Testis (tissue), 2 donors: Measurements from ENCODE around the gene DENND6B.

ENCODE experiments used
- POLR2A ChIP-seq: fragments of 450-650 bp; IDR thresholded peaks from one replicate; pipeline ENCODE4 v1.6.1; 2017; ENCODE audit warnings: antibody characterized with exemption, mild to moderate bottlenecking, moderate library complexity
- TF ChIP-seq, protein P1 (sequence below), 3 experiments: fragments of 450-650 bp in 2 of 3; fragments of 200-600 bp in 1 of 3; sonication (generic) in 1 of 3; IDR thresholded peaks; one replicate each; pipeline ENCODE4 v1.5.1; 2016 to 2019; ENCODE audit warnings: antibody characterized with exemption in 3 of 3, mild to moderate bottlenecking in 2 of 3, moderate library complexity in 1 of 3

DNA sequence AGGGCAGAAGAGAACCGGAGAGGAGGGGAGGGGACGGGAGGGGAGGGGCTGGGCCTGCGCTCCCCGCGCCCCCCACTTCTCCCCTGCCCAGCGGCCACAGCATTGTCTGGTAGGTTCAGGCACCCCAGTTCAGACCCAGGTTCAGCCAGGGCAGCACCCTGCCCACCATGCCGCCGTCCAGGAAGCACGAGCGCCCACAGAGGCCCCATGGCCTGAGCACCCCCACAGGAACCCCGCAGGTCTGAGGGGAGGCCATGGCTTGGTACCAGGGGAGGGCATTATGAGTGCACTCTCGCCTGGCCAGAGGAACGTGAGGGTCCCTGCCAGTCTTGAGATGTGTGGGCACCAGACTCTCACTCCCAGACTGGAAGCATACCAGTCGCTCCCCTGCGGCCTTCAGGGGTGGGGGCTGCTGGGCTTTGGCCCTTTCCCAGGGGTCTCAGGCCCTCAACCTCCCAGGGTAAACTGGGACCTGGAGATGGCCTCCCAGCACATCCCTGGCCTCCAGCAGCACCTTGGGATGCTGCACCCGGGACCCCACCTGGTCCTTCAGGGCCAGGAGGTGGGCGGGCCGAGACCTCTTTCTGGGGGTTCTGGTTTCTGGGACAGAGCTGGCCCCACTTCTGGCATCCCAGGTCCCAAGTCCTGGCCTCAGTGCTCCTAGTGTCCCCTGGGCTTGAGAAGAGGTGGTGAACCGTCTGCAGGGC lies 18.8 kb downstream of the DENND6B start:
- TF ChIP-seq, protein P1, sequence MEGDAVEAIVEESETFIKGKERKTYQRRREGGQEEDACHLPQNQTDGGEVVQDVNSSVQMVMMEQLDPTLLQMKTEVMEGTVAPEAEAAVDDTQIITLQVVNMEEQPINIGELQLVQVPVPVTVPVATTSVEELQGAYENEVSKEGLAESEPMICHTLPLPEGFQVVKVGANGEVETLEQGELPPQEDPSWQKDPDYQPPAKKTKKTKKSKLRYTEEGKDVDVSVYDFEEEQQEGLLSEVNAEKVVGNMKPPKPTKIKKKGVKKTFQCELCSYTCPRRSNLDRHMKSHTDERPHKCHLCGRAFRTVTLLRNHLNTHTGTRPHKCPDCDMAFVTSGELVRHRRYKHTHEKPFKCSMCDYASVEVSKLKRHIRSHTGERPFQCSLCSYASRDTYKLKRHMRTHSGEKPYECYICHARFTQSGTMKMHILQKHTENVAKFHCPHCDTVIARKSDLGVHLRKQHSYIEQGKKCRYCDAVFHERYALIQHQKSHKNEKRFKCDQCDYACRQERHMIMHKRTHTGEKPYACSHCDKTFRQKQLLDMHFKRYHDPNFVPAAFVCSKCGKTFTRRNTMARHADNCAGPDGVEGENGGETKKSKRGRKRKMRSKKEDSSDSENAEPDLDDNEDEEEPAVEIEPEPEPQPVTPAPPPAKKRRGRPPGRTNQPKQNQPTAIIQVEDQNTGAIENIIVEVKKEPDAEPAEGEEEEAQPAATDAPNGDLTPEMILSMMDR (IDR thresholded peaks at IDR 0.05), result no peak
- TF ChIP-seq POLR2A, result no peak
